ENCODE data around the gene ANKRD55. TPM values are rescaled to one million over a fixed set of nuclear protein-coding genes. Genes with fewer than 3 reads are reported as not detected.

The ANKRD55 gene
- total RNA-seq, 1 donor from 2014 or later = not detected

DNA sequence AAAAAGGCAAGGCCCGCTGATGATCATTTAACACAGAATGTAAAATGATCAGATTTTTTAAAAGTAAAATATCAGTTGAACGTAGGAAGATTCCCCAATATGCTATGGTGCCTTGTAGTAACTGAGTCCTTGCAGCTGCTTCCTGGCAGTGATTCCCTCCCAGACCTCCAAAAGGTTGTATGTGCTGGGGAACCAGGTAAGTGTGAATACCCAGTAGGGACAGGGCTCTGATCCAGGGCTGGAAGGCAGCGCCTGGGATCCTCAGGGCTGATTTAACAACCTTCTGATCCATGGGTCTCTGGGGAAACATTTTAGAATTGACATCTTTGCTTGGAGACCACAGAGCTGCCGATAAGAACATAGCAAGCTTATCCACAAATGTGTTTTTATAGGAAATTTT is 161.7 kb downstream of the ANKRD55 start:
- Histone ChIP-seq H3K27me3 (no peaks in the 10 kb centered on the region), H3K4me1 (peaks cover 4 to 23% of the 10 kb centered on the region in 2 donors), H3K27ac (peak overlapping the region; percentile 41 to 66), H3K36me3 (no peaks in the 10 kb centered on the region), H3K9me3 (no peaks in the 10 kb centered on the region), H3K4me3 (no peak overlapping the region)
- TF ChIP-seq, protein P1, sequence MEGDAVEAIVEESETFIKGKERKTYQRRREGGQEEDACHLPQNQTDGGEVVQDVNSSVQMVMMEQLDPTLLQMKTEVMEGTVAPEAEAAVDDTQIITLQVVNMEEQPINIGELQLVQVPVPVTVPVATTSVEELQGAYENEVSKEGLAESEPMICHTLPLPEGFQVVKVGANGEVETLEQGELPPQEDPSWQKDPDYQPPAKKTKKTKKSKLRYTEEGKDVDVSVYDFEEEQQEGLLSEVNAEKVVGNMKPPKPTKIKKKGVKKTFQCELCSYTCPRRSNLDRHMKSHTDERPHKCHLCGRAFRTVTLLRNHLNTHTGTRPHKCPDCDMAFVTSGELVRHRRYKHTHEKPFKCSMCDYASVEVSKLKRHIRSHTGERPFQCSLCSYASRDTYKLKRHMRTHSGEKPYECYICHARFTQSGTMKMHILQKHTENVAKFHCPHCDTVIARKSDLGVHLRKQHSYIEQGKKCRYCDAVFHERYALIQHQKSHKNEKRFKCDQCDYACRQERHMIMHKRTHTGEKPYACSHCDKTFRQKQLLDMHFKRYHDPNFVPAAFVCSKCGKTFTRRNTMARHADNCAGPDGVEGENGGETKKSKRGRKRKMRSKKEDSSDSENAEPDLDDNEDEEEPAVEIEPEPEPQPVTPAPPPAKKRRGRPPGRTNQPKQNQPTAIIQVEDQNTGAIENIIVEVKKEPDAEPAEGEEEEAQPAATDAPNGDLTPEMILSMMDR (IDR thresholded peaks at IDR 0.05) = no peak
- no peak for DNase-seq (ENCODE audit: low spot score in 2 of 2)
- intact Hi-C loops (cut with DNase I) = no loop called here

DNA sequence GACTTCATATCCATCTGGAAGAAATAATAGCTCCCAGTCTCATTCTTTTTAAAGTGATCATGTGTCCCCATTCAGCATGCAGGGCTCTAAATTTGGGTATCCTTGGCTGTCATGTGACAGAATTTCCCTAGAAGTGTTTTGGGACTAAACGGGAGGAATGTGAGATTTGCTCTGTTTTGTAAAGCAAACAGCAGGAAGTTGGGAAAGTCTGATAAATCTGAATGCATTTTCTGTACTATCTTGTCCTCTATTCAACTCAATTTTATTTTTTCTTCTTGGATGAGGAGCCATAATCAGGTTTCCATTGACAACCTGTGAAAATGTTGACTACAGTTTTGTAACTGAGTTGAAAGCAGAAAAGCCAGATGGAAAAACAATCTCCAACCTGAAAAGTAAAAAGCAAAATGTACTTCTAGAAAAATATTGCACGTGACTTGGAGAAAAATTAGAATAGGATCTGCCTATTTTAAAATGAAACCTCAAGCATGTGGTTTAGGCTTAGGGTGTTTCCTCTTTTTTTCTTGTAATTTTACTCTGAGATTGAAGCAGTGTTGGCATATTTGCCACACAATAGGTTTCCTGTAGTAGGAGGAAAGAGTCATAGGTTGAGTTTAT is 162.2 kb downstream of the ANKRD55 start:
- no peak for DNase-seq (ENCODE audit: low spot score in 2 of 2)
- TF ChIP-seq, protein P1 (IDR thresholded peaks at IDR 0.05) = no peak
- peak overlapping the region in 1 of 2 donors; percentile 4 for H3K4me3 ChIP-seq
- no peaks in the 10 kb centered on the region for H3K27me3 ChIP-seq
- intact Hi-C loops (cut with DNase I) = no loop called here
- H3K9me3 ChIP-seq = no peaks in the 10 kb centered on the region
- peak overlapping the region; percentile 36 to 66 for H3K27ac ChIP-seq
- H3K4me1 ChIP-seq = peaks cover 4 to 23% of the 10 kb centered on the region in 2 donors
- H3K36me3 ChIP-seq = no peaks in the 10 kb centered on the region

GRCh38 chr5:56069652-56070226 is 163.4 kb downstream of the ANKRD55 start:
- Histone ChIP-seq H3K27me3 (no peaks in the 10 kb centered on the region), H3K36me3 (no peaks in the 10 kb centered on the region), H3K9me3 (no peaks in the 10 kb centered on the region), H3K27ac (no peak overlapping the region), H3K4me1 (peaks cover 4 to 23% of the 10 kb centered on the region in 2 donors), H3K4me3 (no peak overlapping the region)
- intact Hi-C loops (cut with DNase I) = no loop called here
- peak in 1 of 2 donors; percentile 28 for DNase-seq (ENCODE audit: low spot score in 2 of 2)
- TF ChIP-seq, protein P1 (IDR thresholded peaks at IDR 0.05) = no peak

- H3K9me3 ChIP-seq = no peaks in the 10 kb centered on the region
- H3K4me1 ChIP-seq = peaks cover 4 to 23% of the 10 kb centered on the region in 2 donors
- intact Hi-C loops (cut with DNase I) = no loop called here
- H3K27ac ChIP-seq = no peak overlapping the region
- H3K27me3 ChIP-seq = no peaks in the 10 kb centered on the region
- no peak overlapping the region for H3K4me3 ChIP-seq
- DNase-seq (ENCODE audit: low spot score in 2 of 2) = no peak
- H3K36me3 ChIP-seq = no peaks in the 10 kb centered on the region
- TF ChIP-seq, protein P1 (IDR thresholded peaks at IDR 0.05) = no peak
Observed at GRCh38 chr5:56066931-56067450, 166.1 kb downstream of the ANKRD55 start.

DNA sequence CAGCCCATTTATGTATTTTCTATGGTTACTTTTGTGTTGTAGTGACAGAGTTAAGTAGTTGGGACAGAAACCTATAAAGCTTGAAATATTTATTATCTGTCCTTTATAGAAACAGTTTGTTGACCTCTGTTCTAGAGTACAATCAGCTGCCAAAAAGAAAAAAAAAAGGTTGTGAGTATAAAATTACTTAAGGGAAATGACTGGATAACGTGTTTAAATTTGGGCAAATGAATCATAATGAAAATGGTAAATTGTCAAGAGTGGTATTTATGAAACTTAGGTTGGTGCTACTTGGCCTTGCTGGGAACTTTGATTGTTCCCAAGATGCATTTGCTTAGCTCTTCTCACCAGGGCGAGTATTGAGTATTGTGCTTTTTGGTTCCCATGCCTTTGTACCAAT is 168.1 kb downstream of the ANKRD55 start:
- Histone ChIP-seq H3K27ac (no peak overlapping the region), H3K9me3 (no peaks in the 10 kb centered on the region), H3K4me3 (no peak overlapping the region), H3K4me1 (peaks cover 0 to 6% of the 10 kb centered on the region in 2 donors), H3K27me3 (no peaks in the 10 kb centered on the region), H3K36me3 (no peaks in the 10 kb centered on the region)
- intact Hi-C loops (cut with DNase I) = no loop called here
- DNase-seq (ENCODE audit: low spot score in 2 of 2) = no peak
- TF ChIP-seq, protein P1 (IDR thresholded peaks at IDR 0.05) = no peak

Data from ascending aorta (tissue), 2 donors.